ENCODE measurements around the gene CCDC171.

GRCh38 chr9:15856591-15856990, 303.7 kb downstream of the CCDC171 start:
- no peak for TF ChIP-seq CTCF (IDR thresholded peaks at IDR 0.05)
- no peak for TF ChIP-seq POLR2A (IDR thresholded peaks at IDR 0.05)
